Testis (tissue), 3 donors: ENCODE results near the gene BTRC. TPM values are rescaled to one million over a fixed set of nuclear protein-coding genes. Genes with fewer than 3 reads are reported as not detected.
"Not testable (repeated sequence)": the region's sequence is repeated elsewhere in the genome, so short reads cannot be mapped to it uniquely, and the experiment has no call there.

Source experiments
- DNase-seq: peaks from one replicate; pipeline ENCODE4 v3.0.0-alpha.2; 2019
- H3K27ac ChIP-seq, 2 donors: fragments of 200-600 bp; sonication (generic); one replicate each; pipeline ENCODE4 v1.5.1; 2019
- H3K27me3 ChIP-seq: fragments of 200-600 bp; sonication (generic); one replicate; pipeline ENCODE4 v1.5.1; 2019
- H3K36me3 ChIP-seq: fragments of 200-600 bp; sonication (generic); one replicate; pipeline ENCODE4 v1.5.1; 2017; ENCODE audit warnings: low read depth; ENCODE audit errors: missing control alignments
- H3K4me1 ChIP-seq: fragments of 200-600 bp; sonication (generic); one replicate; pipeline ENCODE4 v1.5.1; 2019
- H3K4me3 ChIP-seq, 2 donors: fragments of 200-600 bp; sonication (generic); one replicate each; pipeline ENCODE4 v1.5.1; 2017 to 2019
- H3K9me3 ChIP-seq: fragments of 200-600 bp; sonication (generic); one replicate; pipeline ENCODE4 v1.5.1; 2017
- CTCF ChIP-seq, 3 experiments: fragments of 450-650 bp in 2 of 3; fragments of 200-600 bp in 1 of 3; sonication (generic) in 1 of 3; IDR thresholded peaks; one replicate each; pipeline ENCODE4 v1.5.1; 2016 to 2019; ENCODE audit warnings: antibody characterized with exemption in 3 of 3, mild to moderate bottlenecking in 2 of 3, moderate library complexity in 1 of 3
- POLR2A ChIP-seq: fragments of 450-650 bp; IDR thresholded peaks from one replicate; pipeline ENCODE4 v1.6.1; 2017; ENCODE audit warnings: antibody characterized with exemption, mild to moderate bottlenecking, moderate library complexity
- WGBS, 2 donors: methylation state at CpG; one replicate each; pipeline ENCODE4 v1.1.5; 2018; 5-methylcytosine and 5-hydroxymethylcytosine counted together
- intact Hi-C: fragments of 100-400 bp; cut with DNase I; formaldehyde crosslinking; loops from one replicate; pipeline ENCODE4 v1.15.1; 2023; ENCODE audit warnings: low total_unique reads
- polyA plus RNA-seq: library from polyadenylated mRNA; stranded (reverse); fragments of 350-450 nt; fragmentation: Illumina TruSeq; extraction: RNeasy Lipid Tissue Mini Kit (QIAGEN cat#74804); gene quantifications from one replicate; pipeline ENCODE4 v1.2.3, GENCODE V29; 2014; ENCODE audit warnings: low read depth, low replicate concordance; ENCODE audit not compliant: insufficient read depth
- total RNA-seq, 2 donors: library from RNA; depleted of rRNA; stranded (reverse); fragments of >200 nt; gene quantifications; one replicate each; pipeline ENCODE4 v1.2.3, GENCODE V29; 2016

The BTRC gene
- total and polyA plus RNA-seq, 3 donors from 2014 or later, result 40.0 to 43.8 (median 41.0) TPM

GRCh38 chr10:101341438-101341837 is 12.5 kb upstream of the BTRC start:
- no peaks in the 10 kb centered on the region for H3K4me1 ChIP-seq
- intact Hi-C loops, result no loop called here
- H3K27me3 ChIP-seq, result no peaks in the 10 kb centered on the region
- no peaks in the 10 kb centered on the region for H3K9me3 ChIP-seq
- no peak for TF ChIP-seq POLR2A
- no peaks in the 10 kb centered on the region for H3K36me3 ChIP-seq
- no peak for DNase-seq
- no peak overlapping the region for H3K27ac ChIP-seq
- no peak overlapping the region for H3K4me3 ChIP-seq

- intact Hi-C loops, result no loop called here
- Histone ChIP-seq H3K27me3 (no peaks in the 10 kb centered on the region), H3K36me3 (no peaks in the 10 kb centered on the region), H3K9me3 (no peaks in the 10 kb centered on the region), H3K27ac (no peak overlapping the region), H3K4me1 (no peaks in the 10 kb centered on the region), H3K4me3 (no peak overlapping the region)
- no peak for DNase-seq
- TF ChIP-seq POLR2A (no peak), CTCF (IDR thresholded peaks at IDR 0.05) (no peak)
- WGBS, 2 donors, result 83 to 89% methylated on average over 3 of the region's 3 CpGs
Measured at GRCh38 chr10:101346177-101346576, 7.8 kb upstream of the BTRC start.

GRCh38 chr10:101351017-101351416 is 2.9 kb upstream of the BTRC start:
- Histone ChIP-seq H3K36me3 (no peaks in the 10 kb centered on the region), H3K4me1 (peaks cover 13% of the 10 kb centered on the region), H3K27me3 (no peaks in the 10 kb centered on the region), H3K27ac (no peak overlapping the region), H3K4me3 (no peak overlapping the region), H3K9me3 (no peaks in the 10 kb centered on the region)
- intact Hi-C loops, result no loop called here
- TF ChIP-seq POLR2A (no peak), CTCF (IDR thresholded peaks at IDR 0.05) (no peak)
- WGBS, 2 donors, result 88 to 99% methylated on average over 3 of the region's 3 CpGs
- no peak for DNase-seq

- intact Hi-C loops, result no loop called here
- TF ChIP-seq POLR2A (no peak), CTCF (IDR thresholded peaks at IDR 0.05) (no peak)
- Histone ChIP-seq H3K27me3 (no peaks in the 10 kb centered on the region), H3K9me3 (no peaks in the 10 kb centered on the region), H3K27ac (no peak overlapping the region), H3K4me3 (no peak overlapping the region), H3K36me3 (no peaks in the 10 kb centered on the region), H3K4me1 (peaks cover 18% of the 10 kb centered on the region)
- no peak for DNase-seq
Measured at GRCh38 chr10:101351477-101351876, 2.5 kb upstream of the BTRC start.

- peak overlapping the region in 1 of 2 donors; percentile 98 for H3K4me3 ChIP-seq
- H3K36me3 ChIP-seq, intact Hi-C loops, H3K9me3 ChIP-seq, H3K27me3 ChIP-seq, DNase-seq: not testable (repeated sequence)
- H3K4me1 ChIP-seq, result peaks cover 19% of the 10 kb centered on the region
- peak overlapping the region; percentile 34 to 51 for H3K27ac ChIP-seq
- WGBS, 2 donors, result 43 to 64% methylated on average over 10 of the region's 10 CpGs
Measured at GRCh38 chr10:101352857-101353256, 1.1 kb upstream of the BTRC start.

GRCh38 chr10:101354328-101355071 is 535 bp downstream of the BTRC start:
- H3K36me3 ChIP-seq, result no peaks in the 10 kb centered on the region
- TF ChIP-seq CTCF (IDR thresholded peaks at IDR 0.05) (no peak), POLR2A (no peak)
- peaks cover 26% of the 10 kb centered on the region for H3K4me1 ChIP-seq
- intact Hi-C loops, result no loop called here
- peak; percentile 65 for DNase-seq
- WGBS, 2 donors, result 0% methylated on average over 23 to 29 of the region's 29 CpGs
- no peaks in the 10 kb centered on the region for H3K9me3 ChIP-seq
- peak overlapping the region; percentile 98 for H3K4me3 ChIP-seq
- peak overlapping the region; percentile 93 to 96 for H3K27ac ChIP-seq
- H3K27me3 ChIP-seq, result no peaks in the 10 kb centered on the region
